Anterior cingulate cortex (tissue), 58 donors: ENCODE results near the gene SLC4A2.
A peak's percentile ranks its signal among the peaks of the same experiment; 100 is the strongest.
"Not testable (repeated sequence)": the region's sequence is repeated elsewhere in the genome, so short reads cannot be mapped to it uniquely, and the experiment has no call there.

Source experiments
- DNase-seq, 58 donors: peaks; one replicate each; lab custom pipeline; 2025; lab: John Stamatoyannopoulos, UW

SLC4A2 gene

DNA sequence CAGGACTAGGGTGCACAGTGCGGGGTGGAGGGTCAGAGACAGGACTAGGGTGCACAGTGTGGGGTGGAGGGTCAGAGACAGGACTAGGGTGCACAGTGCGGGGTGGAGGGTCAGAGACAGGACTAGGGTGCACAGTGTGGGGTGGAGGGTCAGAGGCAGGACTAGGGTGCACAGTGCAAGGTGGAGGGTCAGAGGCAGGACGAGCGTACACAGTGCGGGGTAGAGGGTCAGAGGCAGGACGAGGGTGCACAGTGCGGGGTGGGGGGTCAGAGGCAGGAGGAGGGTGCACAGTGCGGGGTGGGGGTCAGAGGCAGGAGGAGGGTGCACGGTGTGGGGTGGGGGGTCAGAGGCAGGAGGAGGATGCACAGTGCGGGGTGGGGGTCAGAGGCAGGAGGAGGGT lies 15.9 kb upstream of the SLC4A2 start:
- not testable (repeated sequence) for DNase-seq

DNA sequence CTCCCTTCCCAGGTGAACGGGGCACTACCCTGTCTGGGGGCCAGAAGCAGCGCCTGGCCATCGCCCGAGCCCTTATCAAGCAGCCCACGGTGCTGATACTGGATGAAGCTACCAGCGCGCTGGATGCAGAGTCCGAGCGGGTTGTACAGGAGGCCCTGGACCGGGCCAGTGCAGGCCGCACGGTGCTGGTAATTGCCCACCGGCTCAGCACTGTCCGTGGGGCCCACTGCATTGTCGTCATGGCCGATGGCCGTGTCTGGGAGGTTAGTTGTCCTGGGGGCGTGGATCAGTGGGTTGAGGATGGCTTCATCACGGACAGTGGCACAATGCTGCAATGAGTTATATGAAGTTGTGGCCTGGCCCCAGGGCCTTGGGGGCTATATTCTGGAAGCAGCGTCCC lies 15.4 kb upstream of the SLC4A2 start:
- no peak for DNase-seq

DNA sequence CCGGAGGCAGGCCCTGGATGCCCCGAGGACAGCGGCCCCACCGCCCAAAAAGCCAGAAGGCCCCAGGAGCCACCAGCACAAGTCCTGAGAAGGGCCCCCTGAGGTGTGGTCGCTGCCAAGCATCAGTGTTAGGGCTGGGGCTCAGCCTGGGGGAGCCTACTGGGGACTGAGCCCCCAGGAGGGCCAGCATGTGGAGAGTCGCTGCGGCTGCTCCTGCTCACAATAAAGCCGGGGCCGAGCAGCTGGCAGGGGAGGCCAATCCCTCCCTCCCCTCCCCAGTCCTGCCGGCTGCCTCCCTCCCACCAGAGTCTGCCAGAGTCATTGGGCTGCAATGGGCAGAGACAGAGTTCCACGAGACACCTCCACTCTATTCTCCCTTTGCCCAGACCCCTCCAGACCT lies 14.1 kb upstream of the SLC4A2 start:
- no peak for DNase-seq

DNA sequence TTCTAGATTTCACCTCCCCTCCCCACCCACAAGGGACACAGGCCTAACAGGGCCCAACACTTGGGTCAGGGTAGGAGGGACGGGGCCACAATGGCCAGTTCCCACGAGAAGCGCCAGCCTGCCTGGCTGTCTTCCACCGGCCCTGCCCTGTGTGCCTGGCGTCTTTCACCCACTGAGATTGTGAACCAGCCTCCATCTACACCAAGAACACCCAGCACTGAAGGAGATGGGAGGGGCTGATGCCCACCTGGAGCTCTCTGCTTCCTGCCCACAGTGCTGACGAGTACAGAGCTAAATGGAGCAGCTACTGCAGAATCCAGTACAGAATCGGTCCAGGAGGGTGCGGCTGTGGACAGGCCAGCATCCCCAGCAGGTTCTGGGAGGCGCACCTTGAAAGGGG lies 13.4 kb upstream of the SLC4A2 start:
- DNase-seq: peak in 2 of 58 donors; percentile 17 to 20

DNA sequence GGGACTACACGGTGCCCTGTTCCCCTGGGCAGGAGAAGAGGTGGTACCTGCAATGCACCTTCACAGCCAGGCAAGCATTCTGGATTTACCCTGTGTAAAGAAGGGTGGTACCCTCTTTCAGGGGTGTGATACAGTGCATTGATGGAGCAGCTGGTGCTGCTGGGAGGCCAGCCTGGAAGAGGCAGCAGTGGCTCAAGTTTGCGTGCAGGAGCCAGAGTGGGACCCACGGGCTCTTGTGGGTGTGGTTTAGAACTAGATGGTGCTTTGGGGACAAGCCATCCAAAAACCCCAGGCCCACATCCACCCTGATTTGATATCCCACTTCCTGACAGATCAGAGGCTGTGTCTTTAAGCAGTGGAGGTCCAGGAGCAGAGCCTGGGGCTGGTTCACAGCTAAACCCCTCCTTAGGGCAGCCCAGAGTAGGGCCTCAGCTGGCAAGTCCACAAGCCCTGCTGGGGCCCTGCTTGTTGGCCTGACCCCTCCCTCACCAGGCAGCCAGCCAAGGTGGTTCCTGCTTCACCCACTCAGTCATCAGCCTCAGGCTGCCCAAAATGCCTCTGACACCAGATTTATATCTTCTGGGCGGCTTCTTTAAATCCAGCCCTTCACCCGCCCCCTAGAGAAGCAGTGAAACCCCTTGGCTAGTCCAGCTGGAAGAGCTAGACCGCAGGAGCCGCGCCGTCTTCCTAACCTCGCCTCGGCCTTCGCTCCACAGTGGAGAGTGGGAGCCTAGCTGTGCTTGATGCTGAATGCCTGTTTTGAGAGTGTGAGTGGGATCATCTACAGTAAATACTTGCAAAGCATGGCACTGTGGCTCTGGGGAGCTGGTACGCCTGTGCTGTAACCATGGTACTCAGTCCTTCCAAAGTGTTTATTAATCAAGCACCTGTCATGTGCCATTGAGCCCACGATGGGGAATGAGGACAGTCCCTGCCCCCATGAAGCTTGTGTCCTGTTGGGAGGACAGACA lies 12.5 kb upstream of the SLC4A2 start:
- DNase-seq: peak in 7 of 58 donors; percentile 14 to 34 (median 24)

DNA sequence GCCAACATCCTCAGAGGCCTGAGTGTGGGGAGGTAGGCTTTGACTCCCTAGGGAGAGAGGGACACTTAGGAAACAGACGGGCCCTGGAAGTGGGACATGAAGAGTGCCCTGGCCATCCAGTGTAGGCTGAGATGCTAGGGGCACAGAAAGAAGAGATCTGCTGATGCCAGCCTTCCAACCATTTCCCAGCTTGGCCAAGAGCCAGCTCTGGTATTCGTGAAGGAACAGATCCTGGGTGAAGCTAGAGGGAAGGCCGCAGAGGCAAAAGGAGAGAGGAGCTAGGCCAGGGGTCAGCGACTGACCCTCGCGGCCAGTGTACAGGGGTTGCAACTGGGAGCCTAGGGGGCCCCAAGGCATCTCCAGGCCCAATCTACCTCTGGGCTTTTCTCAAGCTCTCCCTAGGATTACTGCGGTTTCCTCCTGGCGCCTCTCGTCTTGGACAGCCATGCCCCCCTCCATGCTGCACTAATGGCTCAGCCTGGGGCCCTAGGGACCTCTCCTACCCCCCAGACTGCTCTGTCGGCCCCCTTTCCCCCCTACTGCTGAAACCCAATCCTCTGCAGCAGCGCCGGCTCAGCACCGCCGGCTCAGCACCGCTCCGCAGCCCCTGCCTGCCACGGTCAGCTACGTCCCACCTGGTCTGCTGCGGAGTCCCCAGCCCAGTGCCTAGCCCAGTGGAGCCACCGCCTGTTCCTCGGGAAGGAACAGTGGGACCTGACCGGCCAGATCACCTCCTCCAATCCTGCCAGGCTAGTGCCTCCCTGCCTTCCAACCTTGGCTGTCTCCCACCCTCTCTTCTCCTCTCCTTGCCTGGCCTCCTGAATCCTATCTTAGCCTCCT lies 11.2 kb upstream of the SLC4A2 start, which contains the start of gene ASIC3:
ASIC3 (plus strand) TSS at position 556 of the 840 bp plus-strand sequence. CDS start 355 bp downstream, outside the sequence.
- peak in 1 of 58 donors; percentile 15 for DNase-seq

DNA sequence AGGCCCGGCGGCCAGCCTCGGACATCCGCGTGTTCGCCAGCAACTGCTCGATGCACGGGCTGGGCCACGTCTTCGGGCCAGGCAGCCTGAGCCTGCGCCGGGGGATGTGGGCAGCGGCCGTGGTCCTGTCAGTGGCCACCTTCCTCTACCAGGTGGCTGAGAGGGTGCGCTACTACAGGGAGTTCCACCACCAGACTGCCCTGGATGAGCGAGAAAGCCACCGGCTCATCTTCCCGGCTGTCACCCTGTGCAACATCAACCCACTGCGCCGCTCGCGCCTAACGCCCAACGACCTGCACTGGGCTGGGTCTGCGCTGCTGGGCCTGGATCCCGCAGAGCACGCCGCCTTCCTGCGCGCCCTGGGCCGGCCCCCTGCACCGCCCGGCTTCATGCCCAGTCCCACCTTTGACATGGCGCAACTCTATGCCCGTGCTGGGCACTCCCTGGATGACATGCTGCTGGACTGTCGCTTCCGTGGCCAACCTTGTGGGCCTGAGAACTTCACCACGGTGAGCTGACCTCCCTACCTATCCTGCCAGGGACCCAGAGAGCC lies 10.4 kb upstream of the SLC4A2 start:
- DNase-seq: no peak

DNA sequence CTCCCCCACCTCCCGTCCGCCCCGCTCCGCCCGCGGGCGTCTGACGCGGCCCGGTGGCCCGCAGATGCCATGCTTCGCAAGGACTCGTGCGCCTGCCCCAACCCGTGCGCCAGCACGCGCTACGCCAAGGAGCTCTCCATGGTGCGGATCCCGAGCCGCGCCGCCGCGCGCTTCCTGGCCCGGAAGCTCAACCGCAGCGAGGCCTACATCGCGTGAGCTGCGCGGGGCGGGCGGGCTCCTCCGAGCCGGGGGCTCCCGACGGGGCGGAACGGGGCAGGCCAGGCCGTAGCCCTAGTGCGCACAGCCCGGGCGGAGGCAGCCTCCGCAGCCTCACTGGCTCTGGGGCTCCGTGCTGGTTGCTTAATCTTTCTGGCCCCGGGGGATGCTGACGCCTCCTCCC lies 8.3 kb upstream of the SLC4A2 start:
- peak in 32 of 58 donors; percentile 9 to 63 (median 32) for DNase-seq

DNA sequence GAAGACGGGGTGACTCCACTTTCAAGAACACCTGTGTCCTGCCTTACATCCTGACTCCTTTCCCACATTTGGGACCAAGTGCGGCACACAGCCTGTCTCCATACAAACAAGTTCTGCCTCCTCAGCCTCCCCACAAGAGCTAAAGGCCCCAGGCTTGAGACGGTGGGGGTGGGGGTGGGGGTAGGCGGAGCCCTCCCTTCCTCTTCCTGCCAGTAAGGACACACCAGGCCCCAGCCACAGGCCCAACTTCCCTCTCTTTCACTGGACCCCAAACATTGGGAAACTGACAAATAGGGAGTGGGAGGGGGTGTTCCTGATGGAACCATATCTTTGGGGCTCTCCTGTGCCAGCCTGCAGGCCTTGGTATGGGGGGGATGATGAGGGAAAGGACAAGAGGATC lies 6.3 kb upstream of the SLC4A2 start:
- DNase-seq: no peak

DNA sequence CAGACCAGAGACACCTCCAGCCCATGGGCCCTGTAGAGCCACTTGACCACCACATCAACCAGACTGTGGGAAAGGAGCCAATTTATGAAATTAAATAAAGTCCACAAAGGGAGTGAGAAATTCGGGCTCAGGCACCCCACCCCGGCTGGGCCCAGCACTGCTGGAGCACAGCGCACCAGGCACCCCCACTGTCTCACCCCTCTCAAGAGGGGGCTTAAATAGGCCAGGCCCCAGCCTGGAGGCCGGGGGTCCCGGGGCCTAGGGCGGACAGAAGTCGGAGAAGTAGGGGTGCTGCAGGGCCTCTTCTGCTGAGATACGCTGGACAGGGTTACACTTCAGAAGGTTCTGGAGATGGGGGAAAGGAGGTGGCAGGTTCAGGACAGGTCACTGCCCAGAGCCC lies 5.6 kb upstream of the SLC4A2 start:
- DNase-seq: no peak

DNA sequence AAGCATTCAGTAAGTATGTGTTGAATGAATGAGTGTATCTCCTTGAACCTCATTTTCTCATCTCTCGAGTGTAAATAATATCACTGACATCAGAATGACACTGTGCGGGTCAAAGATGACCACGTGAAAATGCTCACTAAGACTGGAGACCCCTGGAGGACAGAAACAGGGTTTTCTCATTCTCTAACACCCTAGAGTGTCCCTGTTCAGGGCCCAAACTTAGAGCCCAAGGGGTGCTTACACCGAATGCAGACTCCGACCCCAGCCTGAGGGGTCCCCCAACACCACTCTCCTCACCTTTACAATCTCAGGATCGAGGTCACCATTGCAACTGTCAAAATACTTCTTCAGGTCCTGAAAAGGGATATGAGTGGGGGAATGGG lies 3.1 kb upstream of the SLC4A2 start:
- DNase-seq: no peak

DNA sequence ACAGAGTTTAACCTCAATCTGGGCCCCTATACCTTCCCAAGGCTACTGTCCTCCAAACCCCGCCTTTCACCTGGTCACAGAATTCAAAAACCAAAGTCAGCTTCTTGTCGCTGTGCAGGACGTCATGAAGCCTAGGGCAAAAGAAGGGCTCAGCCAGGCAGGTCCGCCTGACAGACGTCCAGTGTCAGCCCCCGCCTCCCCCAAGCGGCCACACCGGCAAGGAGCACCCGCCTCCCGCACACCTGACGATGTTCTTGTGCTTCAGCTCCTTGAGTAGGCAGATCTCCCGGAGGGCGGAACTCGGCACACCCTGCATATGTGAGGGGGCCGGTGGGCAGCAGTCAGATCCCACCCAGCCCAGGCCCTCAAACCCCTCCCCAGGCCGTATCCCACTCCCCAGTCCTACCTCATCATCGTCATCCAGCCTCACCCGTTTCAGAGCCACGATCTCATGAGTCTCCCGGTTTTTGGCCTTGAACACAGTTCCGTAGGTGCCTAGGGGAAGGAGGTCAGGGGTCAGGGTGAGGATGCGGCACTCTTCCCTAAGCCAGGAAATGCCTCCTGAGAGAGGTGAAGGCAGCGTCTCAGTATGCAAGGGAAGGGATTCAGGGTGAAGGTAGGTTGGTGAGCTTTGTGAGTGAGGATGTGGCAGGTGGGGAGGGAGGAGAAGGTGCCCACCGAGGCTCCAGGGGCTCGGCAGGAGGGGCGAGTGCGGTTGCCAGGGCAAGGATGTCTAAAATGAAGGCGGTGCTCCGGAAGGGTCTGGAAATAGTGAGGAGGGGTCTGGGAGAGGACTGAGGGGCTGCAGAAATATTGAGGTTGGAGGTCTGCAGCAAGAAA lies 2.5 kb upstream of the SLC4A2 start:
- DNase-seq: peak in 4 of 58 donors; percentile 11 to 29 (median 17)

DNA sequence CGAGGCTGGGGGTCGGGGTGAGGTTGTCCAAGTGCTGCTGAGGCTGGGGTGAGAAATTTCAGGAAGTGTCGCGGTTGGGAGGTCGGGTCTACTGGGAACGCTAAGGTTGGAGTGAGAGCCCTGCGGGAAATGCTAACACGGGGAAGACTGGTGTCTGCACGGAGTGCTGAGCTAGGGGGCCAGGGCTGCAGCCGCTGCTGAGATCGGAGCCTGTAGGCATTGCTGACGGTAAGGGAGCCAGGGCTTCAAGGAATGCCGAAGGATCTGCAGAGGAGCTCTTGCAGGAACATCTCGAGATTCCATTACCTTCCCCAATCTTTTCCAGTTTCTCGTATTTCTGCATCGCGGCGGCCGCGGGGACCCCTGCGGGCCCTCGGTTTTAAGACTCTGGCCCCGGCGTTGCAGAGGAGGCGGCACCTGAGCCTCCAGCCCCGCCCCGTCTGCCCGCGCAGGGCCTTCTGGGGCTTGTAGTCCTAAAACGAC lies 1.8 kb upstream of the SLC4A2 start, which contains the start of gene CDK5:
CDK5 (minus strand) TSS at position 392 of the 483 bp plus-strand sequence; CDS start at position 343, 49 bp downstream.
- DNase-seq: peak in 1 of 58 donors; percentile 70

DNA sequence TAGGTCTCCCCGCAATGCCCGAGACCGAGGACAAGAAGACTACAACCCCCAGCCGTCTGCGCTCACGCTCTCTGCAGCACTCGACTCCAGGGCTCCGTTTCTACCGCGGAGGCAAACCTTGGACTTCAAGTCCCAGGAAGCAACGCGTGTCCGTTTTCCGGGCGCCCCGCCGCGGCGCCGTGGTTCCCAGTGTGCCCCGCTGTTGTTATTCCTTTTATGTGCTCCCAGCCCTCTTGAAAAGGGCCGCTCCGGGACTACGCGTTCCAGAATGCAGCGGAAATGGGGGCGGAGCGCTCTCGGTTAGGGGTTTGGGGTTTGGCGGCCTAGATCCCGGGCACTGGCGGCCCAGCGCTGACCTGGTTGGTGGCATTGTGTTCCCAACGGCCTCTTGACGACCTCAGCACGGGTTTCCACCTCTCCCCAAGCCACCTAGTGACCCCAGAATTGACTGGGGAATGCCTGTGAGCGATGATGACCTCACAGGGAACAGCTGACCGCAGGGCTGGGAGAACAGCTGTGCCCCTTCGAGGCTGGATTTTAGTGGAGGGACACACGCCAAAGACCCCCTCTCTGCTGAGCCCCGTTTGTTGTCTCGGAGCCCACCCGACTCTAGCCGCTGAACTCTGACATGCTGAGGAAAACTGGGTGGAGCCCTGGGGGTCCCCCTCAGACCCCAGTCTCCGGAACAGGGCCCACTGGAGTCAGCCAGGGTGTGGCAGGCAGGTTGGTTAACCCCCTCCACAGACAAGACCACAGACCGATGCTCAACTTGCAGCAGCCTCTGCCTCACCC lies 1.2 kb upstream of the SLC4A2 start:
- DNase-seq: peak; percentile 87 to 100 (median 99)

DNA sequence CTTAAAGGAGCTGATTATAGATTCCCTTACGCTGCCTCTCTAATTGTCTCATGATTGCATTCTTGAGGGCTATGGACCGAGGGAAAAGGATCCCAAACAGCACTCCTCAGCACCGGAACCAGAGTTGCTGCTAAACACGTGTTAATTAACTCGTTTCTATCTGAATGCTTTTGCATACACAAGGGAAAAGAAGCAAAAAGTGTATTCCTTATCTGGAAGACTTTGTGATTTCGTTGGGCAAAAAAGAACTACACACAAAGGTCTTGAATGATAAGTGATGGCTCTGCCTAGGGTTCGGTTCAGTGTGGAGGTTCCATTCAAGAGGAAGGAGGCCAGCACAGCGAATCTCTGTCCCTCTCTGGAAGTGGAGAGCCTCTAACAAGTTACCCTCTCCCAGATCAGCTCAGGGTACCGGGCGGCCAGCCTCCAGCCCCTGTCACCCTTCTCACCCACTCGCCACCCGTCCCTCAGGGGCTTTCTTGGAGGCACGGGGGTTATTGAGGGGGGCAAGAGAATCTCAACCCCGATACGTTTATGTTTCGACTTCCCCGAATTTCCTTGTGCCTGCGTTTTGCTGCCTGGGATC lies 515 bp upstream of the SLC4A2 start:
- peak in 5 of 58 donors; percentile 51 to 64 (median 56) for DNase-seq

DNA sequence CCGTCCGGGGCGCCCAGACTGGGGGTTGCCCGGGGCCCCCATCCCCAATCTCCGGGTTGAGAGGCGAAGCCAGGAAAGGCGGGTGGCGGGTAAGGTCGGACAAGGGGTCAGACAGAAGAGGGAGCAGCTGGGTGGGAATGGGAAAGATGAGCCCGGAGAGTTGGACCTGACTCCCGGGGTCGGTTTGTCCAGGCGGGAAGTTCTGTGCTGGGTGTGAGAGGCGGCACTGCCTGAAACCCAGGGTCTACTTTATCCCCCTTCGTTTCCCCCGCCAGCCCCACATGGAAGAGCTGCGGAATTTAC lies 675 bp downstream of the SLC4A2 start:
- DNase-seq: peak in 2 of 58 donors; percentile 50 to 59

DNA sequence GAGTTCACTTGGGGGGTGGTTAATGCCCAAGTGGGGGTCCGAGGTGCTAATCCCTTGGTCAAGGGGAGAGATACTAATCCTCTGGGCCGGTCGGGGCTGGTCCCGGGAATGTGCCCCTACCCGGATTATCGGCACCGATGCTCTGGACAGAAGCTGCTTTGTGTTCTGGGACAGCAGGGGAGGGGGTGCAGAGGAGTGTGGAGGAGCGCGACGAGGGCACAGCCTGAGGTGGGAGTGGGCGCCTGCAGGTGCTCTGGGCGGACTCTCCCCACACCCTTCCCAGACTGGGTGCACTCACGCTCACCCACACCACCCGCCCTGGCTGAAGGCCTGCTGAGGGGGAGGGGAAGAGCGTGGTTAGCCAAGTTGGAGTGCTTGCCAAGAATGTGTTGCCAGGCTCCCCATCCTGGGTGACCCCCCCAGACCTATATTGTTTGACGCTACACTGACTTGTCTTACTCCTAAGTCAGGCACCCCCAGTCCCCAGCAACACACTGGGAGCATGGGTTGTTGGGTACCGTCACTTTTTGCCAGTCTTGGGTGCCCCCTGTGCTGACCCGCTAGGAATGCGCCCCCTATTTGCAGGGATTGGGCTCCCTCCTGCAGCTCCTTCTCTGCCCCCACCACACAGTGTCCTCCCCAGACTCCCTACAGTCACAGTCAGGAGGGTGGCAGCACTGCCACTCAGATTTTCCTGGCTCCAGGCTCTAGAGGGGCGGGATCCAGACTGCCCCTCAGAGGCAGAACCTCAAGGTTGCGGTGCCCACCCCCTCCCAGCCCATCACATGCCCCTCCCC lies 1.2 kb downstream of the SLC4A2 start:
- peak in 26 of 58 donors; percentile 15 to 69 (median 36) for DNase-seq
